ENCODE data around the gene ELF4. TPM values are rescaled to one million over a fixed set of nuclear protein-coding genes. Genes with fewer than 3 reads are reported as not detected.
A peak's percentile ranks its signal among the peaks of the same experiment; 100 is the strongest.

Gene ELF4
- 19.9 and 21.1 TPM in 2 replicates for total RNA-seq
- 13.6 and 18.9 TPM in 2 replicates for polyA plus RNA-seq

- Histone ChIP-seq H3K4me2 (peak within 1 kb of the TSS; percentile 76), H3K36me3 (replicated peaks; ENCODE audit: insufficient read depth, low read depth) (no peaks in the 10 kb centered on the region), H3K9me3 (ENCODE audit: low read depth) (no peaks in the 10 kb centered on the region), H3K27ac (peak within 1 kb of the TSS; percentile 99), H4K20me1 (ENCODE audit: insufficient read depth, poor library complexity, severe bottlenecking) (no peaks in the 10 kb centered on the region), H3K79me2 (peaks cover 28% of the 10 kb centered on the region), H3K4me1 (ENCODE audit: insufficient read depth) (peaks cover 7% of the 10 kb centered on the region), H2AFZ (peak within 1 kb of the TSS; percentile 49), H3K27me3 (no peaks in the 10 kb centered on the region), H3K9me2 (replicated peaks; ENCODE audit: insufficient read depth) (no peaks in the 10 kb centered on the region), H3K4me3 (peak within 1 kb of the TSS; percentile 77)
- 42% methylated on average over 24 of the region's 123 CpGs for WGBS (ENCODE audit: low lambda C conversion rate, missing lambda C conversion rate)
- TF ChIP-seq CTCF (IDR thresholded peaks at IDR 0.05; ENCODE audit: poor library complexity): no peak
- no peak for TF ChIP-seq EZH2phosphoT487 (IDR thresholded peaks at IDR 0.05; ENCODE audit: low read depth, severe bottlenecking, unreplicated experiment)
- no peak for TF ChIP-seq EZH2 (IDR thresholded peaks at IDR 0.05; ENCODE audit: borderline replicate concordance)
- DNase-seq (ENCODE audit: low spot score): peak; percentile 77
These were observed at the start of gene ELF4 for GRCh38 chrX:130110379-130111219. Gene ELF4, minus strand, starts transcription at chrX:130110497. Its CDS starts 29,167 bp downstream, at chrX:130081330.

GRCh38 chrX:130159776-130160175, 49.5 kb upstream of the ELF4 start:
- H3K9me2 ChIP-seq (replicated peaks; ENCODE audit: insufficient read depth): no peaks in the 10 kb centered on the region
- H2AFZ ChIP-seq: no peak overlapping the region
- peaks cover 8% of the 10 kb centered on the region for H3K4me1 ChIP-seq (ENCODE audit: insufficient read depth)
- TF ChIP-seq EZH2phosphoT487 (IDR thresholded peaks at IDR 0.05; ENCODE audit: low read depth, severe bottlenecking, unreplicated experiment) (no peak), CTCF (IDR thresholded peaks at IDR 0.05; ENCODE audit: poor library complexity) (no peak), EZH2 (IDR thresholded peaks at IDR 0.05; ENCODE audit: borderline replicate concordance) (no peak)
- no peak overlapping the region for H3K4me2 ChIP-seq
- WGBS (ENCODE audit: low lambda C conversion rate, missing lambda C conversion rate): 79% methylated on average over 4 of the region's 4 CpGs
- no peaks in the 10 kb centered on the region for H3K9me3 ChIP-seq (ENCODE audit: low read depth)
- H3K79me2 ChIP-seq: peaks cover 45% of the 10 kb centered on the region
- no peak overlapping the region for H3K27ac ChIP-seq
- DNase-seq (ENCODE audit: low spot score): no peak
- H3K36me3 ChIP-seq (replicated peaks; ENCODE audit: insufficient read depth, low read depth): no peaks in the 10 kb centered on the region
- no peaks in the 10 kb centered on the region for H3K27me3 ChIP-seq
- no peak overlapping the region for H3K4me3 ChIP-seq
- no peaks in the 10 kb centered on the region for H4K20me1 ChIP-seq (ENCODE audit: insufficient read depth, poor library complexity, severe bottlenecking)

- no peak overlapping the region for H3K27ac ChIP-seq
- H3K9me3 ChIP-seq (ENCODE audit: low read depth): no peaks in the 10 kb centered on the region
- DNase-seq (ENCODE audit: low spot score): no peak
- no peaks in the 10 kb centered on the region for H4K20me1 ChIP-seq (ENCODE audit: insufficient read depth, poor library complexity, severe bottlenecking)
- no peak overlapping the region for H3K4me3 ChIP-seq
- no peaks in the 10 kb centered on the region for H3K36me3 ChIP-seq (replicated peaks; ENCODE audit: insufficient read depth, low read depth)
- no peak overlapping the region for H2AFZ ChIP-seq
- no peaks in the 10 kb centered on the region for H3K9me2 ChIP-seq (replicated peaks; ENCODE audit: insufficient read depth)
- H3K4me2 ChIP-seq: no peak overlapping the region
- WGBS (ENCODE audit: low lambda C conversion rate, missing lambda C conversion rate): 76% methylated on average over 2 of the region's 2 CpGs
- TF ChIP-seq EZH2phosphoT487 (IDR thresholded peaks at IDR 0.05; ENCODE audit: low read depth, severe bottlenecking, unreplicated experiment) (no peak), CTCF (IDR thresholded peaks at IDR 0.05; ENCODE audit: poor library complexity) (no peak), EZH2 (IDR thresholded peaks at IDR 0.05; ENCODE audit: borderline replicate concordance) (no peak)
- H3K79me2 ChIP-seq: peaks cover 32% of the 10 kb centered on the region
- no peaks in the 10 kb centered on the region for H3K4me1 ChIP-seq (ENCODE audit: insufficient read depth)
- no peaks in the 10 kb centered on the region for H3K27me3 ChIP-seq
These were observed 48.0 kb upstream of the ELF4 start for GRCh38 chrX:130158311-130158710.

All from hepatocyte (in vitro differentiated cells).